A673 (cell line): Measurements from ENCODE around the gene KRT38. TPM values are rescaled to one million over a fixed set of nuclear protein-coding genes. Genes with fewer than 3 reads are reported as not detected.

ENCODE experiments used
- BruUV-seq: library from RNA; stranded (reverse); fragments of 400-500 nt; replicated peaks from 2 replicates; lab custom pipeline; 2021; lab: Mats Ljungman, UMichigan
- CTCF ChIA-PET: fragments of 300-600 bp; sonication (Branson Sonifier 250); formaldehyde crosslinking; loops from one replicate; lab custom pipeline; 2022; ENCODE audit warnings: antibody characterized with exemption; lab: Charles Lee
- POLR2A ChIA-PET: fragments of 300-600 bp; sonication (Branson Sonifier 250); formaldehyde crosslinking; loops from one replicate; lab custom pipeline; 2022; ENCODE audit warnings: antibody characterized with exemption; ENCODE audit not compliant: low non-redundant PET; lab: Charles Lee
- DNase-seq: peaks from one replicate; pipeline ENCODE4 v3.0.0-alpha.2; 2015; ENCODE audit warnings: low spot score
- H3K27ac ChIP-seq: fragments of 200-600 bp; sonication (generic); 2 replicates; pipeline ENCODE4 v1.5.1; 2016; ENCODE audit warnings: mixed run types, low read depth, mild to moderate bottlenecking, mixed read lengths, antibody characterized with exemption, low read length; ENCODE audit not compliant: poor library complexity, severe bottlenecking
- H3K27me3 ChIP-seq: fragments of 200-600 bp; sonication (generic); replicated peaks from 2 replicates; pipeline ENCODE4 v1.6.1; 2017; ENCODE audit warnings: mixed run types, low read depth, mild to moderate bottlenecking, mixed read lengths, antibody characterized with exemption, low read length; ENCODE audit not compliant: insufficient read depth, poor library complexity
- H3K36me3 ChIP-seq: fragments of 200-600 bp; sonication (generic); 2 replicates; pipeline ENCODE4 v1.6.1; 2016; ENCODE audit warnings: mixed run types, mild to moderate bottlenecking, mixed read lengths, antibody characterized with exemption, low read length; ENCODE audit not compliant: insufficient read depth, poor library complexity, severe bottlenecking
- H3K4me1 ChIP-seq: fragments of 200-600 bp; sonication (generic); 2 replicates; pipeline ENCODE4 v1.6.1; 2017; ENCODE audit warnings: mixed run types, mild to moderate bottlenecking, mixed read lengths, antibody characterized with exemption, low read length; ENCODE audit not compliant: insufficient read depth, poor library complexity, severe bottlenecking
- H3K4me3 ChIP-seq: fragments of 200-600 bp; sonication (generic); 2 replicates; pipeline ENCODE4 v1.5.1; 2016; ENCODE audit warnings: low read depth, mixed run types, mild to moderate bottlenecking, mixed read lengths, low read length; ENCODE audit not compliant: poor library complexity, severe bottlenecking
- H3K9me3 ChIP-seq: fragments of 200-600 bp; sonication (generic); 2 replicates; pipeline ENCODE4 v1.6.1; 2016; ENCODE audit warnings: mixed run types, low read depth, mild to moderate bottlenecking, mixed read lengths, antibody characterized with exemption, low read length; ENCODE audit not compliant: poor library complexity, severe bottlenecking
- CTCF ChIP-seq: fragments of 300-800, 200-600 bp; sonication (generic); conservative IDR thresholded peaks from 2 replicates; pipeline ENCODE4 v1.5.1; 2017; ENCODE audit warnings: low read depth, mild to moderate bottlenecking, antibody characterized with exemption, low read length, moderate library complexity, mixed read lengths
- EZH2 ChIP-seq: fragments of 200-600 bp; sonication (generic); IDR thresholded peaks from 2 replicates; pipeline ENCODE4 v1.6.1; 2017; ENCODE audit warnings: borderline replicate concordance, low read depth, mild to moderate bottlenecking, mixed read lengths, antibody characterized with exemption, low read length; ENCODE audit not compliant: poor library complexity, severe bottlenecking
- intact Hi-C: fragments of 100-400 bp; cut with micrococcal nuclease; formaldehyde crosslinking; loops from one replicate; pipeline ENCODE4 v1.10.0; 2022; ENCODE audit not compliant: unreplicated experiment
- total RNA-seq: library from RNA; stranded (reverse); gene quantifications from 2 replicates; pipeline ENCODE4 v1.2.3, GENCODE V29; 2021

Gene KRT38
- total RNA-seq, 1 experiment from 2014 or later = not detected

- Histone ChIP-seq H3K36me3 (no peaks in the 10 kb centered on the region), H3K9me3 (no peaks in the 10 kb centered on the region), H3K27me3 (no peaks in the 10 kb centered on the region), H3K4me1 (no peaks in the 10 kb centered on the region), H3K27ac (no peak overlapping the region), H3K4me3 (no peak overlapping the region)
- no peak for DNase-seq
- no peak for TF ChIP-seq CTCF
- no peak for TF ChIP-seq EZH2
- CTCF ChIA-PET = interaction anchor here (0.7 kb wide), 1 partner anchor 714 kb away, joined by 3 read pairs; no protein-coding TSS in a partner anchor
- POLR2A ChIA-PET = no interaction called here
- no TSS peak for BruUV-seq
- intact Hi-C loops = no loop called here
These were observed 23.4 kb upstream of the KRT38 start for GRCh38 chr17:41464173-41464572.

GRCh38 chr17:41463746-41464145 lies 23.0 kb upstream of the KRT38 start:
- Histone ChIP-seq H3K9me3 (no peaks in the 10 kb centered on the region), H3K36me3 (no peaks in the 10 kb centered on the region), H3K27me3 (no peaks in the 10 kb centered on the region), H3K4me1 (no peaks in the 10 kb centered on the region), H3K27ac (no peak overlapping the region), H3K4me3 (no peak overlapping the region)
- intact Hi-C loops = no loop called here
- ChIA-PET POLR2A (no interaction called here), CTCF (interaction anchor here (0.7 kb wide), 1 partner anchor 714 kb away, joined by 3 read pairs; no protein-coding TSS in a partner anchor)
- TF ChIP-seq EZH2 (no peak), CTCF (no peak)
- DNase-seq = no peak
- no TSS peak for BruUV-seq

- Histone ChIP-seq H3K27me3 (no peaks in the 10 kb centered on the region), H3K27ac (no peak overlapping the region), H3K9me3 (no peaks in the 10 kb centered on the region), H3K36me3 (no peaks in the 10 kb centered on the region), H3K4me3 (no peak overlapping the region), H3K4me1 (no peaks in the 10 kb centered on the region)
- ChIA-PET POLR2A (no interaction called here), CTCF (no interaction called here)
- no peak for DNase-seq
- no TSS peak for BruUV-seq
- TF ChIP-seq CTCF (no peak), EZH2 (no peak)
- intact Hi-C loops = no loop called here
These were observed 21.9 kb upstream of the KRT38 start for GRCh38 chr17:41462705-41463104.
